NCI-H460 (cell line): ENCODE results near the gene NFATC2IP. TPM values are rescaled to one million over a fixed set of nuclear protein-coding genes. Genes with fewer than 3 reads are reported as not detected.
A peak's percentile ranks its signal among the peaks of the same experiment; 100 is the strongest.
"Not testable (repeated sequence)": the region's sequence is repeated elsewhere in the genome, so short reads cannot be mapped to it uniquely, and the experiment has no call there.

Source experiments
- DNase-seq: peaks from one replicate; pipeline ENCODE4 v3.0.0-alpha.2; 2016; ENCODE audit warnings: low read depth; ENCODE audit errors: extremely low read depth
- total RNA-seq: library from RNA; depleted of rRNA; stranded (reverse); fragments of >200 nt; shearing (Covaris generic); gene quantifications from 2 replicates; pipeline ENCODE4 v1.2.3, GENCODE V29; 2014

The NFATC2IP gene
- total RNA-seq, 1 experiment from 2014 or later, result 28.6 TPM

GRCh38 chr16:28925386-28926228 lies 25.1 kb upstream of the NFATC2IP start:
- DNase-seq, result peak; percentile 65

- DNase-seq, result not testable (repeated sequence)
Measured at GRCh38 chr16:28926284-28926683, 24.5 kb upstream of the NFATC2IP start.

DNA sequence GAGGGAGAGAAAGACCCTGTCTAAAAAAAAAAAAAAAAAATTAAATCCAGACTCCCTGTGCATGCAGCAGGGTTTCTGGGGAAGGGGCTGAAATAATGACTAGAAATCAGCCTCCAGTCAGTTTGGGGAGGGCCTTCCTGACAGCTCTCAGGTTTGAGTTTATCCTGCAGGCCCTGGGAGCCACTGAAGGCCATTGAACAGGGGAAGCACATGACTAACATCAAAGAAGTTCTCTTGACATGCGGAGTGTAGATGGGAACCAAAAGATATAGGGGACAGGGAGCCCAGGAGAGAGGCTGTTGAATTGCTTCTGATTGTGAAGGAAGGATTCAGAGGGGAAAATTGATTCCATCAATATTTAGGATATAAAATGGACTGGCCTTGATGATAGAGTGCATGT lies 22.9 kb upstream of the NFATC2IP start:
- DNase-seq, result no peak

GRCh38 chr16:28930203-28930602 lies 20.5 kb upstream of the NFATC2IP start:
- no peak for DNase-seq

- no peak for DNase-seq
Measured at GRCh38 chr16:28930652-28931051, 20.1 kb upstream of the NFATC2IP start.

GRCh38 chr16:28931801-28932225 lies 18.9 kb upstream of the NFATC2IP start, which contains the start of gene CD19:
TSS of gene CD19 (plus strand) at chr16:28931971. CDS start at chr16:28932001, 30 bp downstream.
- DNase-seq, result no peak

- DNase-seq, result no peak
Measured at GRCh38 chr16:28932339-28933141, 18.2 kb upstream of the NFATC2IP start.

- DNase-seq, result no peak
Measured at GRCh38 chr16:28933171-28933570, 17.6 kb upstream of the NFATC2IP start.

- no peak for DNase-seq
Measured at GRCh38 chr16:28935346-28935745, 15.4 kb upstream of the NFATC2IP start.

- peak; percentile 71 for DNase-seq
Measured at GRCh38 chr16:28935924-28936783, 14.6 kb upstream of the NFATC2IP start.

GRCh38 chr16:28936784-28937155 lies 14.0 kb upstream of the NFATC2IP start:
- no peak for DNase-seq

GRCh38 chr16:28937222-28937876 lies 13.4 kb upstream of the NFATC2IP start:
- no peak for DNase-seq

DNA sequence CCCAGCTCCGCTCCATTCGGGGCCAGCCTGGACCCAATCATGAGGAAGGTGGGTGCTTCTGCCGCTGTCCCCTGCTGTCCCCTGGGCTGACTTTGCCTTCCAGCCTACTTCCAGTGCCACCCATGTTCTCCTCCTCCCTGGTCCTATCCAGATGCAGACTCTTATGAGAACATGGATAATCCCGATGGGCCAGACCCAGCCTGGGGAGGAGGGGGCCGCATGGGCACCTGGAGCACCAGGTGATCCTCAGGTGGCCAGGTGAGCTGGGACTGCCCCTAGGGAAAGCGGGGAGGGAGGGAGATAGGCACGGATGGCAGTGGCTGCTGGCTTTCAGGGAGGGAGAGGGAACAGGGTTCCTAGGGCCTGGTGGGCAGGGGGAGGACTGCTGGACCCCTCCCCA lies 12.0 kb upstream of the NFATC2IP start:
- DNase-seq, result no peak

DNA sequence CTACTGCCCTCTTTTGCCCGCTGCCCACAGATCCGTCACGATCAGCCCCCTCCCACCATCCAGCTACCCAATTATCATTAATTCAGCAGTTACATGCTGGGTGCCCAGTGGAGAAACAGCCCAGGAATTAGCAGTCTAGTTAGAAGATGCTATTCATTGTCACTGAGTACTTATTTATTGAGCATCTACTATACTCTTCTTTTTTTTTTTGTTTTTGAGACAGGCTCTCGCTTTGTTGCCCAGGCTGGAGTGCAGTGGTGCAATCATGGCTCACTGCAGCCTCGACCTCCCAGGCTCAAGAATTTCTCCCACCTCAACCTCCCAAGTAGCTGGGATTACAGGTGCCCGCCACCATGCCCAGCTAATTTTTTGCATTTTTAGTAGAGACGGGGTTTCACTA lies 10.9 kb upstream of the NFATC2IP start:
- not testable (repeated sequence) for DNase-seq

- no peak for DNase-seq
Measured at GRCh38 chr16:28943281-28943680, 7.5 kb upstream of the NFATC2IP start.

DNA sequence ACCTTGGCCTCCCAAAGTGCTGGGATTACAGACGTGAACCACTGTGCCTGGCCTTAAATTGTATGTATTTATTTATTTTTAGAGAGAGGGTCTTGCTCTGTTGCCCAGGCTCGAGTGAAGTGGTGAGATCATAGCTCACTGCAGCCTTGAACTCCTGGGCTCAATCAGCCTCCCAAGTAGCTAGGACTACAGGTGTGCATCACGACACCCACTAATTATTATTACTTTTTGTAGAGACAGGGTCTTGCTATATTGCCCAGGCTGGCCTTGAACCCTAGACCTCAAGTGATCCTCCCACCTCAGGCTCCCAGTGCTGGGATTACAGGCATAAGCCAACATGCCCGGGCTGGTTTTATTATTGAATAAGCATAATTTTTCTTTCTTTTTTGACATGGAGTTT lies 4.1 kb upstream of the NFATC2IP start:
- DNase-seq, result no peak

- DNase-seq, result no peak
Measured at GRCh38 chr16:28951410-28951943, 740 bp downstream of the NFATC2IP start.

DNA sequence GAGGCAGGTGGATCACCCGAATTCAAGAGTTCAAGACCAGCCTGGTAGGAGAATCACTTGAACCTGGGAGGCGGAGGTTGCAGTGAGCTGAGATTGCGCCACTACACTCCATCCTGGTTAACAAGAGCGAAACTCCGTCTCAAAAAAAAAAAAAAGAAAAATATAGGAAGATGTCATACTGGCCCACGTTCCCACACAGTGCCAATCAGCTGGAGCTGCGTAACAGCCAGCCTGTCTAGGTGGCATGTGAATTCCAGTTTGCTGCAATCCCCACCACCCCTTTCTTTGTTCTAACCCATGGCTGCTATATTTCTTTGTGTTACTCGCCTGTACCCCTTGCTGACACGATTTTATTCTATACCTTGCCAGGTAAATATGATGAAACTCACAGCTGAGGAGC lies 7.5 kb downstream of the NFATC2IP start:
- no peak for DNase-seq

DNA sequence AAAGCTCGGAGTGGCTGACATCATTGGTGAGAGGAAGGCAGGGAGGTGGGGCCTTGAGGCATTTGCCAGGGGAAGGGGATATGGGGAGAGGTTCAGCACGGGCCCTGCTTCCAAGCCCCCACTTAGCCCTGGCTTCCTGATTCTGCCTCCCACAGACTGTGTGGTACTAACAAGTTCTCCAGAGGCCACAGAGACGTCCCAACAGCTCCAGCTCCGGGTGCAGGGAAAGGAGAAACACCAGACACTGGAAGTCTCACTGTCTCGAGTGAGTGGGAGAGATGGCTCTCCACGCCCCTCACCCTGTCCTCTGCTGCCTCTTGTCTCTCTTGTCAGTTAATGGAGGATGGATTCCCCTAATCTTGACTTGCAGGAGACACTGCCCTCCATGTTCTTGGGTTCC lies 8.1 kb downstream of the NFATC2IP start:
- DNase-seq, result no peak

- DNase-seq, result no peak
Measured at GRCh38 chr16:28964072-28964471, 13.3 kb downstream of the NFATC2IP start.
